T-helper 2 cell treated with Interferon-gamma antibody and Interleukin-4, amounts not matched to agents 100 ng/mL and 5 ng/mL, for 36 hours (primary cell): Measurements from ENCODE around the gene LRRK1. TPM values are rescaled to one million over a fixed set of nuclear protein-coding genes. Genes with fewer than 3 reads are reported as not detected.

Source experiments
- intact Hi-C: fragments of 100-400 bp; cut with micrococcal nuclease; formaldehyde crosslinking; loops from one replicate; pipeline ENCODE4 v1.15.1; 2023
- total RNA-seq: library from RNA; stranded (reverse); gene quantifications from 2 replicates; pipeline ENCODE4 v1.2.3, GENCODE V29; 2022

Gene LRRK1
- total RNA-seq, 1 donor from 2014 or later: 0.64 TPM

GRCh38 chr15:101019366-101019896, 100.3 kb downstream of the LRRK1 start:
- intact Hi-C loops: loop anchor here (5.0 kb wide), 1 partner anchor 258 kb away; the partner anchor contains the start of gene SELENOS

- intact Hi-C loops: no loop called here
Measured at GRCh38 chr15:101020451-101020850, 101.3 kb downstream of the LRRK1 start.

GRCh38 chr15:101020945-101021344, 101.8 kb downstream of the LRRK1 start:
- intact Hi-C loops: no loop called here

GRCh38 chr15:101022306-101022705, 103.1 kb downstream of the LRRK1 start:
- intact Hi-C loops: no loop called here

DNA sequence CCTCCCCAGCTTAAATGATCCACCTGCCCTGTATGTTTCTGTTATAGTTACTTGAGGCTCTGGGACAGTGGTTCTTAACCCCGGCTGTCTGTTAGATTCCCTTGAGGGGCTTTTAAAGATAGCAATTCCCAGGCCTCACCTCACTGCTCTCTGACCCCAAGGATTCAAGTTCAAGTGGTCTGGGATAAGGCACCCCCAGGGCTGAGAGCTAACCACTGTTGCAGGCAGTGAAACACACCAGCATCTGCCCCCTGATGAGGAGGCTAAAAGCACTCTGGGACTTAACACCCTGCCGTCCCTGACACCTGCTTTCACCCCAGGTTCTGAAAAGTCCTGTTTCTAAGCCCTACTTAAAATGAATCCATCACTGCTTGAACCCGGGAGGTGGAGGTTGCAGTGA, 103.7 kb downstream of the LRRK1 start:
- intact Hi-C loops: no loop called here

- intact Hi-C loops: no loop called here
Measured at GRCh38 chr15:101023501-101024072, 104.4 kb downstream of the LRRK1 start.

GRCh38 chr15:101024073-101024695, 105.0 kb downstream of the LRRK1 start:
- intact Hi-C loops: no loop called here

DNA sequence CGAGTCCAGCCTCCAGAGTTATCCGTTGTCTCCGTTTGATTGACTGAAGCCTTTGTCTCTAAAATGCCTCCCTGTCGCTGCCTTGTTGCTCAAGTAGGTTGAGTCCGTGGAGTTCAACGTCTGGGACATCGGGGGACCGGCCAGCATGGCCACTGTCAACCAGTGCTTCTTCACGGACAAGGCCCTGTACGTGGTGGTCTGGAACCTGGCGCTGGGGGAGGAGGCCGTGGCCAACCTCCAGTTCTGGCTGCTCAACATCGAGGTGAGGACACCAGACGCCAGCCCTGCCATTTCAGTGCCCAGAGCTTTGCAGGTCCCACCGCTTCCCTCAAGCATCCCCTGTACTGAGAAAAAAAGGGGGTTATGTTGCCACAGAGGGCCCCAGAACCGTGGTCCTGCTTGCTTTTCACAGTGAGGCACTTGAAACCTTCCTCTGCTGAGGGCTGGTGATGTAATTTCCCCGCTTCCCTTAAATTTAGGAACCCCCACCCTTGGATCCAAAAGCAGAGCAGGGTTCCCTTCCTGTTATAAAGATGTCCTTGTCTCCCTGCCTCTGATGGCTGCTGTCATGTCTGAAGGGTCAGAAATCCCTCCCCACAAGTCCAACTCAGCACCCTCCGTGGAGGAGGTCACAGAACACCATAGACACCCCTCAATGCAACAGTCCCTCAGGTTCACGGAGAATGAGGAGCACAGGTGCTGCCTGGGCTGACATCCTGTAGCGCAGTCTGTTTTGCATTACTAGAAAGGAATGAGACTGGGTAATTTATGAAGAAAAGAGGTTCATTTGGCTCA, 105.7 kb downstream of the LRRK1 start:
- intact Hi-C loops: no loop called here

- intact Hi-C loops: no loop called here
Measured at GRCh38 chr15:101025501-101025885, 106.3 kb downstream of the LRRK1 start.

DNA sequence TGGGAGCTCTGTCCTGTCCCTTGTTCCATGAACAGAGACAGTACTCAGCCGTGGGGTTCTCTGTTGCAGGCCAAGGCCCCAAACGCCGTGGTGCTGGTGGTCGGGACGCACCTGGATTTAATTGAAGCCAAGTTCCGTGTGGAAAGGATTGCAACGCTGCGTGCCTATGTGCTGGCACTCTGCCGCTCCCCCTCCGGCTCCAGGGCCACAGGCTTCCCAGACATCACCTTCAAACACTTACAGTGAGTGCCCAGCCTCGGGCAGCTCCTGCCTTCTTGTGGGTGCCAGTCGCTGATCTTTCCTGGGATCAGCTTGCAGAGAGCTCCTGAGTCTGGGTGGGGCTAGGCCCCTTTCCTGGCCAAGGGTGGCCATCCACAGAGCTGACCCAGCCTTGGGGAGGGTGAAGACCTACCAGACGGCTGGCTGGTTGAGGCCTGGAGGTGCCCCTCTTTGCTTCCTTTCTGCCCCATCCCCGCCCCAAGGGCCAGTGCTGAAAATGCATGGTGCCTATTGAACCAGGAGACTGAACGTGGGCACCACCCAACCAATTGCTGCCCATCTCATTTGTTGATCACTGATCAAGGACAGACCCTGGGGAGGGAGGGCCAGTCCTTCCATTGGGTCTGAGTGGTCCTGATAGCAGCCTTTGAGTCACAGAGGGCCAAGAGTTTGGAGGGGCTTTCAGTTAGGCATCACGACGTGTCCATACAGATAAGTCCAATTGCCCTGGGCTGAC, 106.9 kb downstream of the LRRK1 start:
- intact Hi-C loops: no loop called here

DNA sequence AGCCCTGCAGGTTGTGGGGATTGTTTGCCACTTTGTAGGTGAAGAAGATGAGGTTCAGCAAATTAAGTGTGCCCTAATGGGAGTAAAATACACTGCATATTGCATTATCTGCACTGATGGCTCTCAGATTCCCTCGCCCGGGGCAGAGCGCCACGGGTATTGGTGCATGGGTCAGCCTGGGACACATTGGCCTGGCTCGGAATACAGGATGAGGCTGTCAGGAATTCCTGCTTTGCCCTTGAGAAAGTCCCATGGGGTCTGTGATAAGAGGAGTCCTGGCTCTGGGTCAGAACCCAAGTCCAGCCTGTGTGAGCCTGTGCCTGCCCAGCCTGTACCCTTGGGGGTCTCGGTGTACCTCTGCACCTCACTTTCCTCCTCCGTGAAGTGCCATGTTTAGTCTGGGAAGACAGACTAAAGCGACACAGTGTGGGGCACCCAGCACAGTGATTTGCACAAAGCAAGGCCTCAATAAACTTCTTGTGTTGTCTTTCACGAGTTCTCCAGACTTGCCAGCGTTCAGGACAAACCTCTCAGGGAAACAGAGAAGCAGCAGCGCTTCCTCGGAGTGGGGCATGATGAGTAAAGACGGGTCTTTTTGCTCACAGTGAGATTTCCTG, 107.6 kb downstream of the LRRK1 start:
- intact Hi-C loops: no loop called here

- intact Hi-C loops: no loop called here
Measured at GRCh38 chr15:101027273-101027901, 108.2 kb downstream of the LRRK1 start.

DNA sequence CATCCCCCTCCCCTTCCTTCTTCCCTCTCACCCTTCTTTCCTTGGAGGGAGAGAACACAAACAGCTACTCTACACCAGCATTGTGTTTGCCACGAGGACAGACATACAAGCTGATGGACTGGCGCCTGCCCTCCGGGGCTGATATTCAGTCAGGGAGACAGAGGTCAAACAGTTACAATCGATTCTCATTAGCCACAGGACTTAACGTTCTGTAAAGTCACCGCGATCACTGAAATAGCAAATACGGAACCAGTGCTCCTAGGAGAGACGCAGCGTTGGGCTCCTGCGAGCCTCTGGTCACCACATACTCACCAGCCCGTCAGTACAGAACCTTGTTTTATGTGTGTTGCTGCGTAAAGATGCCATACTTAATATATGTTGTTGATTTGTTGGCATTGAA, 108.8 kb downstream of the LRRK1 start:
- intact Hi-C loops: no loop called here

DNA sequence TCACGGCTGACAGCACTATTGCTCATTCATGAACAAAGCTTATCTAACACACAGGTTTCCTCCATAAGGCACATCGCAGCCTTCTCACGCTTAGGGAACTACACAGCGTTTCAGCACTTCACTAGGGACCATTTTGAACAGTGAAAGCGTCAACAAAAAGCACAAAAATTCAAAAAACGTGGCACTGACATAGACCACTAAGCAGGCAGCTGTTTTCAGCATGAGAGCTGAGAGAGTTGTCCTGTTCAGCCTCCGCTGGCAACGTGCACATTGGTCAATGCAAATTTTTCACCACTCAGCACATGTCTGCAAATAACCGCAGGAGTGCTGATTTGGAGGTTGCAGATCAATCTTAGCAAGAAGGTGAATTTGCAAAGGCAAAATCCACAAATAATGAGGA, 109.2 kb downstream of the LRRK1 start:
- intact Hi-C loops: no loop called here

GRCh38 chr15:101028772-101029438, 109.7 kb downstream of the LRRK1 start:
- intact Hi-C loops: no loop called here

DNA sequence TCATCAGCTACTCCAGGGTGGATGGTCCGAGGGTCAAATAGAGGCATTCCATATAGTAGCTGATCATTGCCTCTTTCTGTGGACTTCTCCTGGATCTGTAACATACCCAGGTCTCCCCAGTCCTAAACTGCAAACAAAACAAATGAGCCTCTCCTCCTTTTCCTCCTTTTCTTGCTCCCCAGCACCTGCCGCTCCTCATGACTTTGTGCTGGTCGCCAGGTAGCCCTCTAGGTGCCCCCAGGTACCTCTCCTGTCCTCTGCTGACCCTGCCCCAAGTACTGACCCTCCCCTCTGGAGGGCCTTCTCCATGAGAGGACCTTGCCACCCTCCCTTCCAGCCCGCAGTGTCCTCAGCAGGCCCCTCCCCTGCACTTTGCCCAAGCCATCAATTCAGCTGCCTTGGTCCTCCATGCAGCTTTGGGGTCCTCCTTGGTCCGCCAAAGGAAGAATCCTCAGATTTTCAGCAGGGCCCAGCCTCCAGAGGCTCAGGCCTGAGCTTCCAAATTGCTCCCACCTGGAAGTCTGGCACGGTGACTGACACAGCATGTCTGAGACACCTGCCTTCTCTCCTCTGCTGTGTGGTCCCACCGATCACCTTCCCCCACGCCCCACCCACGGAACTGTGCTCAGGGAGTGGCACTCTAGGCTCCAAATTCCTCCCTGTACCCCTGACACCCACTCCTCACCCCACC, 111.0 kb downstream of the LRRK1 start:
- intact Hi-C loops: no loop called here

DNA sequence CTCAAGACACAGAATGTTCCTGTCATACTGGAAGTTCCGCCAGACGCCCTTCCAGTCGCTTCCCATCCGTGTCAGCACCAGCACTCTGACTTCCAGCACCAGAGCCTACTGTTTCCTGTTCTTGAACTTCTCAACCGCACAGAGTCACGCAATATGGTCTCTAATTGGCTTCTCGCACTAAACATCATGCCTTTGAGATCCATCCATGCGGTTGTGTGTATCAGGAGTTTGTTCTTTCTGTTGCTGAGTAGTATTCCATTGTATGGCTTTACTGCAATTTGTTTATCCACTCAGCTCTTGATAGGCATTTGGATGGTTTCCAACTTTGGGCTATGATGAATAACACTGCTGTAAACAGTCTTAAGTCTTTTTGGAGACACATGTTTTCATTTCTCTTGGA, 112.1 kb downstream of the LRRK1 start:
- intact Hi-C loops: no loop called here

DNA sequence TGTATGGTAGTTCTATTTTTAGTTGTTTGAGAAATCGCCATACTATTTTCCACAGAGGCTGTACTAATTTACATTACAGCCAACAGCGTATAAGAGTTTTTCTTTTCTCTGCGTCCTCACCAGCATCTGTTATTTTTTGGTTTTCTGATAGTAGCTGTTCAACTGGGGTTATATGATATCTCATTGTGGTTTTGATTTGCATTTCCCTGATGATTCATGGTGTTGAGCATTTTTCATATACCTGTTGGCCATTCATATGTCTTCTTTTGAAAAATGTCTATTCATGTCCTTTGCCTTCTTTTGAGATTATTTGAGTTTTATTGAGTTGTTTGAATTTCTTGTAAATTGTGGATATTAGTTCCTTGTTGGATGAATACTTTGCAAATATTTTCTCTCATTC, 114.6 kb downstream of the LRRK1 start:
- intact Hi-C loops: no loop called here

DNA sequence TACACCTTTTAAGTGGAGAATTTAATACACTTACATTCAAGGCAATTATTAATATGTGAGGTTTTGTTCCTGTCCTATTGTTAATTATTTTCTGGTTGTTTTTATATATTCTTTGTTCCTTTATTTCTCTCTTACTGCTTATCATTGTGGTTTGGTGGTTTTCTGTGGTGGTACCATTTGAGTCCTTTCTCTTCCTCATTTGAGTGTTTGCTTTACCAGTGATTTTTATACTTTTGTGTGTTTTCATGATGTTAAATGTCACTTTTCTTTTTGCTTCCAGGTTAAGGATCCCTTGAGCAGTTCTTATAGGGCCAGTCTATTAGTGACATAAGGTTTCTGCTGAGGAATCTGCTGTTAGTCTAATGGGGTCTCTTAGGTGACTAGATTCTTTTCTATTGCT, 116.5 kb downstream of the LRRK1 start:
- intact Hi-C loops: no loop called here

DNA sequence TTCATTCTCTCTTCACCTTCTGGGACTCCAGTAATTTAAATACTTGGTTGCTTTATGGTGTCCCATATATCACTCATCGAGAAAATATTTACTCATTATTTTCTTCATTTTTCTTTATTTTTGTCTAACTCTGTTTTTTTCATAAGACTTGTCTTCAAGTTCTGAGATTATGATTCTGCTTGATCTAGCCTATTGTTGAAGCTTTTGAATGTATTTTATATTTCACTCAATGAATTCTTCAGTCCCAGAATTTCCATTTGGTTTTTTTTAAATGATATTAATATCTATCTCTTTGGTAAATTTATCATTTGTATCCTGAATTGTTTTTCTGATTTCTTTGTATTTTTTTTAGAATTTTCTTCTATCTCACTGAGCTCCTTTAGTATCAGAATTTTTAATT, 117.0 kb downstream of the LRRK1 start:
- intact Hi-C loops: no loop called here
